ENCODE measurements around the gene COBL.

The COBL gene

GRCh38 chr7:51316666-51317581 lies at the start of gene COBL:
COBL (minus strand) TSS chr7:51316809; CDS start chr7:51316633, 176 bp downstream.
- in situ Hi-C loops (cut with HindIII; ENCODE audit: low sequenced_read_pairs) = no loop called here
- no peak for TF ChIP-seq CTCF (IDR thresholded peaks at IDR 0.05; ENCODE audit: low read depth, low read length)
- DNase-seq (ENCODE audit: low read depth, low spot score) = no peak
- H3K4me3 ChIP-seq (ENCODE audit: low read depth, low read length) = peak within 1 kb of the TSS; percentile 22

- no peak for TF ChIP-seq CTCF (IDR thresholded peaks at IDR 0.05; ENCODE audit: low read depth, low read length)
- in situ Hi-C loops (cut with HindIII; ENCODE audit: low sequenced_read_pairs) = no loop called here
- DNase-seq (ENCODE audit: low read depth, low spot score) = no peak
- H3K4me3 ChIP-seq (ENCODE audit: low read depth, low read length) = no peak overlapping the region
Measured at GRCh38 chr7:51366172-51366728, 49.6 kb upstream of the COBL start.

- TF ChIP-seq CTCF (IDR thresholded peaks at IDR 0.05; ENCODE audit: low read depth, low read length) = no peak
Measured at GRCh38 chr7:51357821-51358220, 41.2 kb upstream of the COBL start.

GRCh38 chr7:51356849-51357516 lies 40.4 kb upstream of the COBL start:
- H3K4me3 ChIP-seq (ENCODE audit: low read depth, low read length) = no peak overlapping the region
- no peak for TF ChIP-seq CTCF (IDR thresholded peaks at IDR 0.05; ENCODE audit: low read depth, low read length)
- in situ Hi-C loops (cut with HindIII; ENCODE audit: low sequenced_read_pairs) = no loop called here
- no peak for DNase-seq (ENCODE audit: low read depth, low spot score)

More at GRCh38 chr7:51357821-51358220, 41.2 kb upstream of the COBL start:
- in situ Hi-C loops (cut with HindIII; ENCODE audit: low sequenced_read_pairs) = no loop called here
- DNase-seq (ENCODE audit: low read depth, low spot score) = no peak
- no peak overlapping the region for H3K4me3 ChIP-seq (ENCODE audit: low read depth, low read length)

GRCh38 chr7:51354897-51355296 lies 38.3 kb upstream of the COBL start:
- DNase-seq (ENCODE audit: low read depth, low spot score) = no peak
- in situ Hi-C loops (cut with HindIII; ENCODE audit: low sequenced_read_pairs) = no loop called here
- TF ChIP-seq CTCF (IDR thresholded peaks at IDR 0.05; ENCODE audit: low read depth, low read length) = no peak
- no peak overlapping the region for H3K4me3 ChIP-seq (ENCODE audit: low read depth, low read length)

GRCh38 chr7:51354434-51354833 lies 37.8 kb upstream of the COBL start:
- TF ChIP-seq CTCF (IDR thresholded peaks at IDR 0.05; ENCODE audit: low read depth, low read length) = no peak
- in situ Hi-C loops (cut with HindIII; ENCODE audit: low sequenced_read_pairs) = no loop called here
- no peak overlapping the region for H3K4me3 ChIP-seq (ENCODE audit: low read depth, low read length)
- DNase-seq (ENCODE audit: low read depth, low spot score) = no peak
